NCI-H1694 treated with DMSO at 0.1 percent for 48 hours (cell line): ENCODE measurements around the gene EHBP1.

ENCODE experiments used
- DNase-seq: peaks from one replicate; lab custom pipeline; 2025; lab: John Stamatoyannopoulos, UW

EHBP1 gene

DNA sequence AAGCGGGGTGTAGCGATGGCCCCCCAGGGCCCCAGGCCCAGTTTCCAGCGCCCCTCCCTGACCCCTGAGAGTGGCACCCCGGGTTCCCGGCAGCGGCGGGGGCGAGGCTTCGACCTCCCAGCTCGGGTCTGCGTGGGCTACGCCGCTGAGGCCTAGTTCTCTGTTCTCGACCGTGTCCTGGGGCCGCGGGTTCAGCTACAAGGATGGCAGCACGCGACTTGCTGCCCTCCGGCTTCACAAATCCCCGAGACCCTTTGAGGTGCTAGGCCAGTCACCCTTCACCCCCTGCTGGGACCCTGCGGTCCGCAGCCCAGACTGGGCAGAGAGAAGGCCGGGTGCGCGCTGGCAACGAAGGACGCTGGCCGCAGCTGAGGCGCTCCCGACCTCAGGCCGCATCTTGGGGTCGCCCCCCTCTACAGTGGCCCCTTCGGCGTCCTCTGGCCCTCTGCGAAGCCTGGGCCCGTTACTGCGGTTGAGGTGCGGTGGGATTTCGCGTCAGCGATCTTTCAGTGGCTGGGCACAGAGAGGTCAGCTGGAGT, 346.4 kb downstream of the EHBP1 start:
- no peak for DNase-seq

DNA sequence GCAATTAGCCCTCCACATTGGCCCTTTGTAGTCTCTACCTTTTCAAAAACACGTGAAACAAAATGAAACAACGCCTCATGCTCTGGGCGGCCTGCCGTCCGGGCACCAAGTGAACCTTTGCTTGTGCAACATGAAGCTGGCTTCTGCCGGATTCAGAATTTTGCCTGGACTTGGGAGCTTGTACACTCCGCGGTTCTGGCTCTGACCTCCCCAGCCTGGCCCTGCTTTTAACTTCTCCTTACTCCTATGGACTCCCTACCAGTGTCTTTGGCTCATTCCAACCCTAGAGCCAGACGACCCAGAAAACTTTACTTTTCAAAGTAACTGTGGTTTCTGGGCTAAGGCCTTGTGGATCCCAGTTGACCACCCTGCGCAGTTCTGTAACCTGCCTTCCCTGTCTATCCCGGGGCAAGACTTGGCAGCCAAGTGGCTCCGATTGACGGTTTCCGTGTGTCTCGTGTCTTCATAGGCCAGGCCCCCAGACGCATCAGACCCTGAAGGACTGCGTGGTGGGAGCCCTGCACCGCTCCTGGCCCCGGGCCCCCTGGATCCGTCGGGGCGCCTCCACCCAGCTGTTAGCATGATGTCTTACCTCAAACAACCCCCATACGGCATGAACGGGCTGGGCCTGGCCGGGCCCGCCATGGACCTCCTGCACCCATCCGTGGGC, 347.0 kb downstream of the EHBP1 start:
- no peak for DNase-seq

DNA sequence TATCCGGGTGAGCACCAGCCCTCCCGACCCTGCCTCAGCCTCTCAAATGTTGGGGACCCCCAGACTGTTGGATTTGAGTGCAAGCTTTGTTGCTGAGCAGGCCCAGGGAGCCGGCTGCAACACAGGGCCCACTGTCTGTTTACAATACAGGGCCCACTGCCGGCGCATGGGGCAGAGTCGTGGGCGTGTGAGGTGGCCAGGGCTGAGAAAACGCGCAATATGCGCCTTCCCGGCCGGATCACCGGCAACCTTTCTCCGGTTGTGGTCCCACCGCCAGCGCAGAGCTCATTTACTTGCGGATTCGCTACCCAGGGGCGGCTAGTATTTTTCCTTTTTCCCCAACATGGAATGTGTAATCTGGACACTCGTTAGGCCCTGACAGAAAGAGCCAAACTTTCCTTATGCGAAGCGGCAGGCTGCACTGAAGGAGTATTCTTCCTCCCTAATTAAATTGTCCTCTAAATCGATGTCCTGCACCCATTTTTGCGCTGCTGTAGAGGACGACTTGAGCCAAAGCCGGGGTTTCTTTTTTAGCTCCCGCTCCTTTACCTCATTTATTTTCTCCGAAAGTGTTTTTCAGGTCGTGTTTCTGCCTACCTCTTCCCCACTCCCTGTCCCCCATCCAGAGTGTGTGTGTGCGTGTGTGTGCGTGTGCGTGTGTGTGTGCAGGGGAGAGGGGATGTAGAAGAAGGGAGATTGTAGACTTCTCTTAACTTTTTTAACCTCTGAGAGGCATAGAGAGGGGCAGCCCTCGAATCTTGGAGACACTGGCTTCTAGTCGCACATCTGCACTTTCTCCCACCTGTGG, 347.8 kb downstream of the EHBP1 start:
- no peak for DNase-seq

DNA sequence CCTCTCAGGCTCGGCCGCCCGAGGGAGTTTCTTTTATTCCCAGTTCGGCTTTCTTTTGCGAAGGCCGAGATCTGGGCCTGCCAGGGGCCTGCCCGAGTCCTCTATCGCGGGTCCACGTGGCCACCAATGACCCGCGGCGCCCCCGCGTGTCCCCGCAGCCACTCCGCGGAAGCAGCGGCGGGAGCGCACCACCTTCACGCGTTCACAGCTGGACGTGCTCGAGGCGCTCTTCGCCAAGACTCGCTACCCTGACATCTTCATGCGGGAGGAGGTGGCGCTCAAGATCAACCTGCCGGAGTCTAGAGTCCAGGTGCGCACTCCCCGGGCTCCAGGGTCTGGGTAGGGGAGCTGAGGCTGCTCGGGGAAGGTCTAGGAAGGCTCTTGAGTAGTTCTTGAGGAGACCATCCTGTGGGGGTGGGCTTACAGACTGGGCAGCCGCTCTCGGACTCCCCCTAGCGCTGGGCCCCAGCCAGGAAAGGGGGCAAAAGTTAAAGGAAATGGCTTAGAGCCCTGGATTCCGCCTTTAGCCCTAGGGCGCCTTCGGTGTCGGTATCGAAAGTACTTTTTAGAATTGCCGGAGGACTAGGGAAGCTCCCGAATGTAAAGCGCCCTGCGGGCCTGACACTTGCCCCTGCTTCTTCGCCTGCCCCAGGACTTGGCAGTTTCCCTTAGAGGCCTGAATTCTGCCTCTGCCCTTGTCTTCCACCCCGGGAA, 348.5 kb downstream of the EHBP1 start:
- no peak for DNase-seq

DNA sequence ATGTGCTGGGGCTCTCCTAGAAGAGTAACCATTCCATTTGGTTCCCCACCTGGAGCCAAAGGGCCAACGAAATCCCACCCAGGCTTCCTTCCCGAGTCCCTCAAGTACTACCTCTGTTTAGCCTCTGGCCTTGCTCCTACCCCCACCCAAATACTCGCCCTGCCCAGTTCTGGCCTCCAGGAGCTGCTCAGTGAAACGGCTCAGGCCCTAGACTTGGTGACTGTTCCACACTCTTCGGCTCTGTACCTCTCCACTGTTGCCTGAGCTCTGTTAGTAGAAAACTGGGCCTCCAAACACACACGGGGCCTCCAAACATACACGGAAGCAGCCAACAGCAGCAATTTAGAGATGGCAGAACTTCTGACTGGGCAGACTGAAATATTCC, 349.3 kb downstream of the EHBP1 start:
- no peak for DNase-seq

DNA sequence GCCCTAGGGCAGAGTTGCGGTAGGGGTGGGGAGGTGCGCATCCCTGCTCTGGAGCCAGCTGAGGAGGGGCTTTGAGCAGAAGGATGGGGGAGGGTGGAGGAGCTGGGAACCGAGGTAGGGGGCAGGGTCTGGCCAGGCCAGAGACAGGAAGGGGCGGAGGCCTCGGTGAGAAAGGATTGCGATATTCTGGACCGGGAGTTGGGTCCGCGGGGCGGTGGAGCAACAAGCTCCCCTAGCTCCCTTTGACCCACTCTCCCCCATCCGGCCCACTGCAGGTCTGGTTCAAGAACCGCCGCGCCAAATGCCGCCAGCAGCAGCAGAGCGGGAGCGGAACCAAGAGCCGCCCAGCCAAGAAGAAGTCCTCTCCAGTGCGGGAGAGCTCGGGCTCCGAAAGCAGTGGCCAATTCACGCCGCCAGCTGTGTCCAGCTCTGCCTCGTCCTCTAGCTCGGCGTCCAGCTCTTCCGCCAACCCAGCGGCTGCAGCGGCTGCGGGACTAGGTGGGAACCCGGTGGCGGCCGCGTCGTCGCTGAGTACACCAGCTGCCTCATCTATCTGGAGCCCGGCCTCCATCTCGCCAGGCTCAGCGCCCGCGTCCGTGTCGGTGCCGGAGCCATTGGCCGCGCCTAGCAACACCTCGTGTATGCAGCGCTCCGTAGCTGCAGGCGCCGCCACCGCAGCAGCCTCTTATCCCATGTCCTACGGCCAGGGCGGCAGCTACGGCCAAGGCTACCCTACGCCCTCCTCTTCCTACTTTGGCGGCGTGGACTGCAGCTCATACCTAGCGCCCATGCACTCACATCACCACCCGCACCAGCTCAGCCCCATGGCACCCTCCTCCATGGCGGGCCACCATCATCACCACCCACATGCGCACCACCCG, 350.0 kb downstream of the EHBP1 start:
- no peak for DNase-seq

DNA sequence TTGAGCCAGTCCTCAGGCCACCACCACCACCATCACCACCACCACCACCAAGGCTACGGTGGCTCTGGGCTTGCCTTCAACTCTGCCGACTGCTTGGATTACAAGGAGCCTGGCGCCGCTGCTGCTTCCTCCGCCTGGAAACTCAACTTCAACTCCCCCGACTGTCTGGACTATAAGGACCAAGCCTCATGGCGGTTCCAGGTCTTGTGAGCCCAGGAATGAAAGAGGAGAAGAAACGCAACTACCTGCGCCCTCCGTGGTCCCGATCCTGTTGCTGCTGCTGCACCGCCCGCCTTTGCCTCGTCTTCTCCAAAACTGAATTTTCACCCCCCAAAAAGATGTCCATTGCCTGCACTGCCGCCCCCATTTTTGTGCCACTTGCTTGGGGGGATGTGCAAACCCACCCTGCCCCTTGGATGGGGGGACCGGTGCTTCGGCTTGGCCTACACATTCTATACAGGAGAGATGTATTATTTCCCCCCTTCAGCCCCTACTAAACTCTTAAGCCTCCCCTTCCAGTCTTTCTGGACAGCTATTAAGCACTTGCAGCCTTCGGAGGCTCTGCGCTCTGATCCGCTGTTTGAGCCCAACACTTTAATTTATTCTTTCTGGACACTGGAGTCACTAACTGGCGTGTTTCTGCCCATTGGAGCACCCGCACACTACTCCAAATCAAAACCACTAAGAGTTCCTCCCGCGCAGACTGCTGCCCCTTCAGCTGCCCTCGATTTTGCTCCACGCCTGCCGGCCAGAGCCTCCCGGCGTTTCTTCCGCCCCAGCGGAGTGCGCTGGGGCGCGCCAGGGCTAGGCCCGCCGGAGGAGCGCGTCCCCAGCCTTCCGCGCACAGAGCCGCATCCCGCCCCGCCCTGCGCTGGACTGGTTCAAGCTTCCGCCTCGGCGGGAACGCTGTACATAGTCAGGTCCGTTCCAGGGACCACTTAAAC, 350.9 kb downstream of the EHBP1 start:
- DNase-seq = no peak

DNA sequence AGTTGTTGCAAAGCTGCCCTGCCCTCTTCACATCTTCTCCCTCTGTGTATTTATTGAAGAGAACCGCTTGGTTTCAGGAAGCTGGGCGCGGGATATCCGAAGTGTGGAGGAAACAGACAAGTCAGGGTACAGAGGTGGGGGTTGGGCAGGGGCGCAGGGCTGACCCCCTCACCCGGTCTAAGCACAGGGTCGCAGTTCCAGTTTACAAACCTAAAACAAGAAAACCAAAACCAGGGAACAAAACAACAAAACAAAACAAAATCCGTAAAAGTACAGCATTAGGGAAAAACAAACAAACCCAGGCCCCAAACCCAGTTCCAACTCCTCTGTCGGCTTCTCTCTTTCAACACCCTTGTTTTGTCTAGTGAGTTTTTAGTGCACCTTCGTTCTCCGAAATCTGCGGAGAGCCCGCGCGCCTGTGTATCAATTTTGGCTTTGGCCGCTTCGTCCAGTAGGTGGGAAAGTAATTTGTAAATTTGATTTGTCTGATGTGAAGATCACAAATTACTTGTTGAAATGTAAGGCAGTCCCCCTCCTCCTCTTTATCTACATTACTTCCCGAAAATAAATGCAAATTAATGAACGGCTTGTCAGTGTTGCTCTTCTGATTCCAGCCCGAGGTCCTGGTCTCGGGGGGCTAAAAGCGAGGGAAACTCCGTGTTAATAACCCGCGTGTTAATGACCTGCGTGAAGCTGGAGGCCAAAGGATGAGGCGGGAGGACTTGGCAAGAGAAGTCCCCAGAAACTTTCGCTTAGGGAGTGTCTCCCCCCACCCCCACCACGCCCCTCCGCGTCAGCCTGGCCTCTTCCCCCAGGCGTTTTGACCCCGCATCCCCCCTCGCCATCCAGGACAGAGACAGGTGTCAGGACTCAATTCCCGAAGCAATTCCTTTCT, 352.0 kb downstream of the EHBP1 start:
- no peak for DNase-seq

DNA sequence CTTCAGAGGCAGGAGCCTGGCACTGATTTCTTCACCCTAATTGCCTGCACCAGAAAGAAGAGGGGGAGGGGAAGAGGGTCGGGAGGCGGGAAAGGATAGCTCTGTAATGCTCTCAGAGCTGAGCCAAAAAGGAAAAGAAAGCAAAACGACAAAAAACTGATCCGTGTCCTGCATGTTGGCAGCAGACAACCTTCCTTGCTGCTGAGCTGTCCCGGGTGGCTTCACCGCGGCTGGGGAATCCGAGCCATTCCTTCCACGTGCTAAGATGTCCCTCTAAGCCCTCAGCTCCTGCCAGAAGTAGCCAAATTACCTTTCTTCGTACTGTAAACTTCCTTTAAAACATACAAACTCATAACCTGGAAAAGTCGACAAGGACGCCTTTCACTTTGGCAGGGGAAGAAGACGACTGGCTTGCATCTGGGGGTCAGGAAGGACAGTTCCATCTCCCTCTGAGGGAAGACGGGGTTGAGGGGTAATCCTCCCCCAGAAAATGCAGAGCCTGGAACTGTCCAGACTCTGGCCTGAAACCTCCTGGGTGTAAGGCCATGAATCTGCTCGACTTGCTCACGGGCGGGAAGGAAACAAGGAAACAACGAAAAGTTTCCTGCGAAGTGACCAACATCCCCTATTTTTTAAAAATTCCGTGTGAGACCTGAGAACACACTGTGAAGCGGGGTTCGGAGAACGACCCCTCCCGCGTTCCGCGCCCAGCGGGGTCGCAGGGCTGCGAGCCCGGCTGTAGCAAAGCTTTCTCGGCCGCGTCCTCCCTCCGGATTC, 352.8 kb downstream of the EHBP1 start:
- DNase-seq = no peak

DNA sequence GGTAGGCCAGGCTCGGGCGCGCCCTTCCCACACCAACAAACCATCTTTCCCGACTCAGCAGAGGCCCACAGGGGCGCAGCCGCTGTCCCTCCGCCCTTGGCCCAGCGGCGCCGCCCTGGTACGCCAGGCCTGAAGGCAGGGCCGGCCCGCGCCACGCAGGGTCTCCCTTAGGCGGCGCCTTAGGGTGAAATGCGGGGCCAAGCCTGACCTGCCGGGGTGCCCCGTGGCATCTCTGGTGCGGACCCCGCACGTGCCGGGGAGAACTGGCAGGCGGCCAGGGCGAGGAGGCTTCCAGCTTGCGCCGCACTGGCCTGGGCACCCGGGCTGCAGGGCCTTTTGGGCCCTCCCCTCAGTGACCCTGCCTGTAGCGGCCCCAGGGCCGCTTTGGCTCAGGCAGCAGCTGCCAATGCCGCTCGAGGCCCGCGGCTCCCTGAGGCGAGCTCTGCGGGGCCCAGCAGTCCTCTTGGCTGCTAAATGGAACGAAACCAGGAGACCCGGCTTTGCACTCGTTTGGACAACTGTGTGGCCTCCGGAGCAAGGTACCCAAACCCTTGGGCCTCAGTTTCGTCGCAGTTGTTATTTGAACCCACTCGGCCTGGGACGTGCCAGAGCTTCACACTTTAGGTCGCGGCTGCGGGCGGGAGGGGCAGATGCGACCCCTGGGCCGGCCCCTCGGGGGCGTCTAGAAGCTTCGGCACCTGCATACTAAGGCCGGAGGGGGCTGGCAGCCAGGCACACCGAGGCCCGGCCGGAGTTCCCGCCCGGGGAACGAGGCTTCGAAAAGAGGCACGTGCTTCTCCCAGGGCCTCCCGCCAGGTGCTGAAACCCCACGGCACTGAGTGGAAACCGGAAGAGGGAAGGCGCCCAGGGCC, 353.6 kb downstream of the EHBP1 start:
- no peak for DNase-seq

DNA sequence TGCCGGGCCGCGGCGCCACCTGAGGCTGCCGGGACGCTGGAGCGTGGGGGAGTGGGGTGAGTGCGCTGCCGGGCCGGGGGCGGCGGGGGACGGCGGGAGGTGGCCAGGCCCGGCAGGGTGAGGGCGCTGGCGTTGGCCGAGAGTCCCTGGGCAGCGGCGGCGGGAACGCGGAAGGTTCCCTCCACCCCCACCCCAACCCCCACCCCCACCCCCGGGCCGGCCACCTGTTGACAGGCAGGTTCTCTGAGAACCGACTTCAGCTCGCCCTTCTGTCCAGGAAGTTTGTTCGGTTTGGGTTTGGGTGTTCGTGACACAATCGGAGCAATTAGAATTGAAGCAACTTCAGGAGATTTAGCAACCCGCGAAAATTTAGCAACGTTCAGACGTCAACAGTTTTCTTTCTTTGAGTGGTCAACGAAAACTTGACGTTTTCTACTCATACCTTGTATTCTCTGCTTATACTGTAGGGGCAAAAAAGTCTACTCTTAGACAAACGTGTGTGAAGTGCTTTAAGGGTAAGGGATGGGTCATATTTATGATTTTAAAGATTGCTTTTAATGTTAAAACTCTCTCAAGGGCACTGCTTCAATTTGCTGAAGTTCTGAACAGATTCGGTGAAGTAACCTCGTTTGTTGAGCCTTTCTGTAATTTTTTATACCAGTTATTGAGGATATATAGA, 354.4 kb downstream of the EHBP1 start:
- no peak for DNase-seq

DNA sequence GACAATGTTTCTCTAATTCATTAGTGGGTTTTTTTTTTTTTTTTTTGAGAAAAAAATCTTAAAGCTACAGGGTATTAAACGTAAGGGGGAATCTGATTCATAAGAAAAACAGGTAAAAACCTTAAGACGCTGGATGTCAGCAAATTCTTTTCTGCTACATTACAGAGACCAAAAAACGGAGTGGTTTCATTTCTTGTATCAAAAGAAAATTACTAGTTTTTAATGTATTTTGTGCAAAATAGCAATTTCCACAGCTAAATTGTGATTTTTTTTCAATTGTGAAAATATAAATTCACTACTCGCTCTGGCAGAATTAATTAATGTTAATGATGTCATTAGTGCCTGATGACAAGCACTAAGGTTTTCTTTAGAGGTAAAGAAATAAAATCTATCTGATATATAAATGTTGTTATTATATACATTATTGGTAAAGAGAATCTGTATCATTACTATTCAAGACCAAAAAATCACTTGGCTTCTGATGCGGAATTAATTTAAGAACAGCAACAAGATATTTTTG, 355.0 kb downstream of the EHBP1 start:
- no peak for DNase-seq

DNA sequence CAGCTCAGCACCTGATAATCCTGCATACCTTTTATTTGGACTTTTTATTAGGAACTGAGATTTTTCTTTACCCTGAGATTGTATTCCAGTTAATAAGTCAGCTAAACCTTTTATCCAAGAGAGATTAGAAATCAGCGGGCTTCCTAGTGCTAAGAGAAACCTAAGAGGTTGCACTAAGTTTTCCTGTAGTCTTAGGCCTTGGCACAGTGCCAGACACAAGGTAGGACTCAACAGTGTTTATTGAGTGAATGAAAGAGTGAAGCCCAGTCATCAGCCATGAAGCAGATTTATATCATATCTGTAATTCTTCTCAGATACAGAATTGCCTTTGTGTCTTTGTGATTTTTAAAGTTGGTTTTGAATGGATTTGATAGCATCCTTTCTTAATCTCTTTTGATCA, 358.7 kb downstream of the EHBP1 start:
- DNase-seq = no peak

DNA sequence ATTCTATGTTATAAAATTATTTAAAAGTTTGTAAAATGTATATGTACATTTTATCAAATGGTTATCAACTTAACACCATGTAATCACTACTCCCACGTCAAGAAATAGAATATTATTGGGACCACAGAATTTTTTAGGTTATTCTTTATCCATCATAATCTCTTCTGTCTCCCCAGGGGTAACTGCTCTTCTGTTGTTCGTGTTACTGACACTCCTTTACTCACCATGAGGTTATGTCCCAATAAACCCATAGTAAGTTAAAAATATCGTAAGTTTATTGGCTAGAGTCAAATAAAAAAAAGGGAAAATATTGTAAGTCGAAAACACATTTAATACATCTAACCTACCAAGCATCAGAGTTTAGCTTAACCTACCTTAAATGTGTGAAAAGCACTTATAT, 359.1 kb downstream of the EHBP1 start:
- no peak for DNase-seq

DNA sequence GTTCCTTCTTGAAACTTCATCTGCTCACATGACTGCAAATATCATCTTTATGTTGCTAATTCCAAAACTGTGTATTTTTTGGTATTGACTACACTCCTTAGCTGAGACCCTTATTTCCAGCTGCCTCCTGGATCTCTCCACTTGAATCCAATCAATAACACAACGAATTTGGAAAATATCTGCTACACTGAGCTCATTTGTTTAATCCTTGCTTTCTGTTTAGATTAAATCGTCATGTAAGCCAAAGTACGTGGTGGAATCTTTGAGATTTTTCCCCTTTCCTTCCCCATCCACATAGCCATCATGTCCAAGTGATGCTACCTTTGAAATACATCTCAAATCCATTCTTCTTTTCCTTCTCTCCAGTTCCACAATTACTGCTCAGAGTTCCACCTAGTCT, 360.8 kb downstream of the EHBP1 start:
- DNase-seq = no peak

DNA sequence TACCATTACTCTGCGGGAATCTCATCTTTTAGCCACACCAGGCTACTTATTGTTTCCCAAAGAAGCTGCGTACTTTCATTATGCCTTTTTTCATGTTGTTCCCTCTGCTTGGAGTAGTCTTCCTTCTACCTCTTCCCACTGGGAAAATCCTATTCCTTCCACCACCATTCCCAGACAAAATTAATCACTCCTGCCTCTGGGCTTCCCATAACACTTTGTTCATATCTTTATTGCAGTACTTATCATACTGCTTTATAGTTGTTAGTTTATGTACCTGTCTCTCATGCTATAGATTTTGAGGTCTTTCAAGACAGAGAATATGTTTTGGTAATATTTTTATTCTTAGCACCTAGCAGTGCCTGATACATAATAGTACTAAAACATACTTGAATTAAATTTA, 361.3 kb downstream of the EHBP1 start:
- DNase-seq = no peak

DNA sequence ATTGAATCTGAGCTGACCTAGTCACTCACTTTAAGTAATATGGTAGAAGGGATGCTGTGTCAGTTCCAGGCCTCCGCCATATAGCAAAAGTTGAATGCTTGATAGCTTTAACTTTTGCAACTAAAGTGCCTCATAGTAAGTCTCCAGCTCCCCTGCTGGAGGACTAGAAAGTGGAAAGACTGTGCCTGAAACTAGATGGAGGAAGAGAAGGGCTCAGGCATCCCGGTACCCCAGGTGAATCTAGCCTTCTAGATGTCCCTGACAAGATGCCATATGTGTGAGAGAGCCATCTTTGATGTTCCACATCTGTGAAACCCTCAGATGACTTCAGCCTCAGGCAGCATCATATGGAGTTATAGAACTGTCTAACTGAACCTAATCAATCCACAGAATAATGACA, 366.2 kb downstream of the EHBP1 start:
- DNase-seq = no peak
